Astrocyte of the hippocampus (primary cell): Measurements from ENCODE around the gene SELENOI.
"Not testable (repeated sequence)": the region's sequence is repeated elsewhere in the genome, so short reads cannot be mapped to it uniquely, and the experiment has no call there.

Experiments
- DNase-seq: peaks from one replicate; pipeline ENCODE4 v3.0.0; 2011; ENCODE audit warnings: low read depth, low spot score

SELENOI gene, protein sequence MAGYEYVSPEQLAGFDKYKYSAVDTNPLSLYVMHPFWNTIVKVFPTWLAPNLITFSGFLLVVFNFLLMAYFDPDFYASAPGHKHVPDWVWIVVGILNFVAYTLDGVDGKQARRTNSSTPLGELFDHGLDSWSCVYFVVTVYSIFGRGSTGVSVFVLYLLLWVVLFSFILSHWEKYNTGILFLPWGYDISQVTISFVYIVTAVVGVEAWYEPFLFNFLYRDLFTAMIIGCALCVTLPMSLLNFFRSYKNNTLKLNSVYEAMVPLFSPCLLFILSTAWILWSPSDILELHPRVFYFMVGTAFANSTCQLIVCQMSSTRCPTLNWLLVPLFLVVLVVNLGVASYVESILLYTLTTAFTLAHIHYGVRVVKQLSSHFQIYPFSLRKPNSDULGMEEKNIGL

DNA sequence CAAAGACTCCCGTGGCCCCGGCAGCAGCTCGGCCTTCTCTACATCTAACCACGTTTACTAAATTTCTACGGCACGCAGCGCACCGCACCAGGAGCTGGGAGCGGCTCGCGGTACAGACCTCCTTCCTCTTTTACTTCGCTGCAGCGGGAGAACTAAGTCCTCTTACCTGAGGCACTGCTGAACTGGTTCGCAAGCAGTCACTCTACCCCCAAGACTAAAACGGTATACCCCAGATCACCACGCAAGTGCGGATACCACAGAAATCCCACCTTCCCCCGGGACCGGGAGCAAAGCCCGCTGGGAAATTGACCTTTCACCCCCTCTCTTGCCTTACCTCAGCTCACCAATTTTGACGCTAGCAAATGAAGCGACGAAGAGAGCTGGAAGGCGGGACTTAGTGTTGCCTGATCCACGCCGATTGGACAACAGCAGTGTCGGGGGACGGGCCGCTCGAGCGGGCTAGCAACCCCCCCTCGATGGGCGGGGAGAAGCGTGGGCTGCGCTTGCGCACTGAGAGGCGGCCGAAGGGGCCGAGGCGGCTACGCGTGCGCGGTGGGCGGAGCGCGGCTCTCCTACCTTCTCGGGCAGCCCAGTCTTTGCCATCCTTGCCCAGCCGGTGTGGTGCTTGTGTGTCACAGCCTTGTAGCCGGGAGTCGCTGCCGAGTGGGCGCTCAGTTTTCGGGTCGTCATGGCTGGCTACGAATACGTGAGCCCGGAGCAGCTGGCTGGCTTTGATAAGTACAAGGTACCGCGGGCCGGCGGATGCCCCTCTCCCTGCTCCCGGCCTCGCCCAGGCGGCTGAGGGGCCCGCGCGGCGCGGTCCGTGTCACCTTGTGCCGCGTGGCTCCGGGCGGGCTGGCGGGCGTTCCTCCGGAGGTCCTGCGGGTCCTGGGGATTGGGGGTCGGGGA, at the start of gene SELENOI:
Gene SELENOI (plus strand): TSS at position 599 of the 909 bp plus-strand sequence. CDS start 90 bp downstream, at position 689.
- DNase-seq = peak; percentile 100

DNA sequence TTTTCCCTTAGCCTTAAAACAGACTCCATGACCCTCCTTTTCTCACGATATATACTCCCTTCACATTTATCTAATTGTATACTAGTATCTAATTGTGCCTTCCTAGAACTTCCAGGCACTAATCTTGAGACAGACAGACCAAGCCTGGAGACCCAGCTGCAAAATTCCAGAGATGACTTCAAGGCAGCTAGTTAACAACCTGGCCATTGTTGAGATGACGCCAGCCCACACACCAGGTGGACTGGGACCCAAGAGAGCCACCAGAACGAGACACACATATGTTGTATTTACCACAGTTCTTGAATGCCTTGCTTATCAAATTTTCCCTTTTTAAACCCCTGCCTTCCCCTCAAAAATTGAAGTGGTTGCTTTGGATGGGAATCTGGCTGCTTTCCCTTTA, 48.9 kb upstream of the SELENOI start:
- no peak for DNase-seq

DNA sequence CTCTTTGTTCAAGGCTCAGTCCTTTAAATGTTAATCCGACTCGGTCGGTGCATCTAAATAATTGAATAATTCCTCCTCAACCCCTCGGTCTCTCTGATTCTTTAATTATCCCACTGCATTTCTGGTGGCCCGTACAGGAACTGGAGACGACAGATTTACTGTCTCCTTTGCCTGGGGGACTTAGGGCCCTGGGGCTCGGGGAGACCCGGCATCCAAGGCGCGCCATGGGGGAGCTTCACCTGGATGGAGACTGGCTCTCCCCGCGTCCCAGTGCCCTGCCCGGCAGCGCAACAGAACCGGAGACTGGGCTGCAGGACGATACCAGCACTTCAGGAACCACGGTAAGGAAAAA, 47.7 kb upstream of the SELENOI start:
- no peak for DNase-seq

DNA sequence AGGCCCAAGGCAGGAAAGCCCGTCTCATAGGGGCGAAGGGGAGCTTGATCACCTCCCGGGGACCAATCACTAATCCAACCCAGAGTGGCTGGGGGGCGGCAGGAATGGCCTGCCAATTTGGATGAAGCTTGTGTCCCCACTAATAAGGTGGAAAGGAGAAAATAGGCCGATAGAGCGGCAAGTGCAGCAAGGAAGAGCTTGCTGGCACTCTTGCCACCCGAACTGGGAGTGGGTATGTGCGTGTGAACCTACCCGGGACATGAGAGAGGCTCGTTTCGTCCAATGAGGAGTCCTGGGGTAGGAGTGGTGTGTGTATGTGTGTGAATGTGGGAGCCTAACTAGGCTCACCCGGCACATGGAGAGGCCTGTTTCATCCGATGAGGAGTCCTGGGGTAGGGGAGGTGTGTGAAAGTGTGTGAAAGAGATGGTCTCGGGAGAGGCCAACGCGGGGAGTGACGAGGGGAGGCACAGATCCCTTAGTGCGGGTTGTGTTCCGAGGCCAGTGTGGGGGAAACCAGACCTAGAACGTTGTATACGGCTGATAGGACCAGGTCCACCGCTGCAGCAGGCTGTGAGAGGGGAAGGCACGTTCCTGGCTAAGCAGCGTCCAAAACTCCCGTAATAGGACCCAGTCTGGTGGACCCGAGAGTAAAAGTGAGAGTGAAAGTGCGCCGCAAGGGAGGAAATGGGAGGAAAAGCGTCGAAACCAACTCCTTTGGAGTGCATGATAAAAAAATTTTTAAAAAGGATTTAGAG, 47.1 kb upstream of the SELENOI start:
- peak; percentile 60 for DNase-seq

DNA sequence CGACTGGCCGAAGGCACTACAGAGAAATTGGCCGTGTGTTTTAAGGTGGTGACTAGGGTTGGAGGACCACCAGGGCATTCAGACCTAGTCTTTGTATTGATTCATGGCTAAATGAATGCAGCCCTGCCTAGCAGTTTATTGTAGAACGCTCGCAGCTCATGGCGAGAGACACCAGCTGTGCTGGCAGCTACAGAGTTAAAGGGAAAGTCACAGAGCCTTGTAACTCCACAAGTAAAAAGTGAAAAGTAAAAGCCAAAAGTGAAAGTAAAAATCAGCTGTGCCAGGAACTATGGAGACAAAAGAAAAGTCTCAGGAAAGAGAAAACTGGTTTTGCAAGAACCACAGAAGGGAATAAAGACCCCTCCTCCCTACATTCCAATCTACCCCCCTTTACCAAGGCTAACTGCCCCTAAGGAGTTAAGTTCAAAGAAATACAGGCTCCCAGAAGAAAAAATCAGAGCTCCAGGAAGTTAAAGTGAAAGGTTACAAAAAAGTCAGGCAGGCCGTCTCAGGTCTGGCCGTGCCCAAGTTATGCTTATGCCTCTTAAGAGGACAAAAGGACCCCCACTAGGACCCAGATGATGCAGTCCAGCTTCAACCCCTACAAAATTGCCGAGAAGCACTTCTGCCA, 46.4 kb upstream of the SELENOI start:
- peak; percentile 75 for DNase-seq

DNA sequence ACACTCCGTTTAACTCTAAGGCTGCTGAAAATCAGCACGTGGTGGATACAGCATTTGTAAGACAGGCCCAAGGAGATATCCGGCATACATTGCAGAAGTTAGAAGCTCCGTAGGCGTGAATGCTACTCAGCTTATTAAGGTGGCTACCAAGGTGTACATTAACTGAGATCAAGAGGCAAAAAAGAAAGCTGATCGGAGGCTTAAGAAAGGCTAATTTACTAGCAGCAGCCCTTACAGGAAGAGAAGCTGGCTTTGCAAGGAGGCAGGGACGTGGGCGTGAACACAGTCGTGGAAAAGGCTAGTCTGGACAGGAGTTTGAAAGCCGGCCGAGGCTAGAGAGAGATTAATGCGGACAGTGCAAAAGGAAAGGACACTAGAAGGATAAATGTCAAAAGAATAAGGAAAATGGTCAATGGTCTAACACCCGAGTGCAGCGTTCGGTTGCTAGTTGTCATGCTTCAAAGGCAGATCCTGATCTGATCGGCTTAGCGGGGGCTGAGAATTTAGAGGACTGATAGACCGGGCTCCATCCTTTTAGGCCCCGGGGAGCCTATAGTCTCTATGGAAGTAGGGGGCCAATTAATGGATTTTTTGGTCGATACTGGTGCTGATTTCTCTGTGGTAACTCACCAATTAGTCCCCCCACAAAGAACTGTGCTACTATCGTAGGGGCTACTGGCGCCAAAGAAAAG, 45.6 kb upstream of the SELENOI start:
- DNase-seq = peak; percentile 53

DNA sequence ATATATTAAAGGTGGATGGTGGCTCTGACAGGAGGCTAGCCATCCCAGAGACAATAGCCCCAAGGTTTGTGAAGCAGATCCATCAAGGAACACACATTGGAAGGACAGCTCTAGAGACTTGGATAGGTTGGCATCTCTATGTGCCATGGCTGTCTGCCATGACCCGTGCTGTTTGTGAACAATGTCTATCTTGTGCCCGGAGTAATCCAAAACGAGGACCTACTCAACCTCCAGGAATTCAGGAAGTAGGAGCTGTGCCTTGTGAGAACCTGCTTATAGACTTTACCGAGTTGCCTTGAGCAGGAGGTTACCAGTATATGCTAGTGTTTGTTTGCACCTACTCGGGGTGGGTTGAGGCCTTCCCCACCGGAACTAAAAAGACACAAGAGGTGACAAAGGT, 43.1 kb upstream of the SELENOI start:
- DNase-seq = no peak

DNA sequence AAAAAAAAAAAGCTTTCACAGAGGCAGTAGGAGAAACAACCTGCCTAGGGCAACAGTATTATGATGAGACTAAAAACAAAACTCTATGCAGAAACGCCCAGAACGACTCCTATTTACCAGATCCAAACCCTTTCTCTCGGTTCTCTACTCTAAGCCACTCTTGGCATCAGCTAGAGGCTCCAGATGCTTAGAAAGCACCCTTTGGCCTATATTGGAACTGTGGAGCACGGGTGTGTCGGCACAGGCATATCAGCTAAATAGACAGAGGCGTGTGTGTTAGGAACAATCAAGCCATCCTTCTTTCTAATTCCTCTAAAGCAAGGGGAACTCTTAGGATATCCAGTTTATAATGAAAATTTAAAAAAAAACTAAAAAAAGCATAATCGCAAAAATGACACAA, 40.8 kb upstream of the SELENOI start:
- DNase-seq = not testable (repeated sequence)

DNA sequence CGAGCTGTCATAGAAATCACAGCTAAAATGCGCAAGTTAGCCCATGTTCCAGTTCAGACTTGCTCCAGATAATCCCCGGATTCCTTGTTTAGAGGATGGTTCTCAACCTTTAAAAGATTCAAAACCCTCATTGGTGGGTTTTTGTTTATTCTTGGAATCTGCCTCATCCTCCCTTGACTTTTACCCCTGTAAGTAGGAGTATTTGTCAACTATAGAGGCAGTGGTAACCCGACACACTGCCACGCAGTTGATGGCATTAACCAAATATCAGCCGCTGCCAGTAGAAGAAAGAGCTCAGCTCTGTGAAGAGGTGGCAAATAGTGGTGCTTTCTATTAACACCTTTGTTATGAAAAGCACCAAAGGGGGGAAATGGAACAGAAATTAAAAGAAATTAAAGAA, 40.4 kb upstream of the SELENOI start:
- no peak for DNase-seq

DNA sequence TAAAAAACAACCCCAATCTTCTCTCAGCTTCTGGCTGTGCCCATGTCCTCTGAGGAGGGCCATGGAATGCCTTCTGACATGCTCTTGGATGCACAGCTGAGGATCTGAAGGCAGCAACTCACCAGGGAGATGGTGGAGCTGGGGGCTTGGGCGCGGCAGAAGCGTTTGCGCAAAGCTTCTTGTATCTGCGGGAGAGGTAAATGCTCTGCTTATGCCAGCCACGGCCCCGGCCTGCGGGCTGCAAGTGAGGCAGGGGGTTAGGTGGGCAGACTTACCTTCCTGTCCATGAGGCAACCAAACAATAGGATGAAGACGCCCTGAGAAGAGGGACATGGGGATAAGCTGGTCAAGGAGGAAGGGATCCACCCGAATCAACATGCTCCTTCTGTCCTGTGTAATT, 36.0 kb upstream of the SELENOI start:
- DNase-seq = no peak

DNA sequence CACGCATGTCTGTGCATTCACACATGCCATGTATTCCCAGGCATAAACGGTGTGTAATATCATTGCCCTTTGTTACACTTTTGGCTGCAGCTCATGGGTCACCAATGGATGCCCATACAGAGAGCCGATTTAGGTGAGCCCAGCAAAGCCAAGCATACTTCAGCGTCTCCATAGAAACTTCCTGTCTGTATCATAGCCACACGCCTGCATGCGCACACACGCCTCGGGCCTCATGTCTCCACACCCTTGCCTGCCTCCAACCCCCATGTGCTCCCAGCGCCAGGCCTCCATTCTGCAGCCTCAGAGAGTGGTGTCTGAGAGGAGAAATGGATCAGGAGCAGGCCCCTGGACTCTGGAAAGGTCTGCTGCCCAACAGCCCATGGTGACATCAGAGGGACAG, 33.5 kb upstream of the SELENOI start:
- DNase-seq = no peak

DNA sequence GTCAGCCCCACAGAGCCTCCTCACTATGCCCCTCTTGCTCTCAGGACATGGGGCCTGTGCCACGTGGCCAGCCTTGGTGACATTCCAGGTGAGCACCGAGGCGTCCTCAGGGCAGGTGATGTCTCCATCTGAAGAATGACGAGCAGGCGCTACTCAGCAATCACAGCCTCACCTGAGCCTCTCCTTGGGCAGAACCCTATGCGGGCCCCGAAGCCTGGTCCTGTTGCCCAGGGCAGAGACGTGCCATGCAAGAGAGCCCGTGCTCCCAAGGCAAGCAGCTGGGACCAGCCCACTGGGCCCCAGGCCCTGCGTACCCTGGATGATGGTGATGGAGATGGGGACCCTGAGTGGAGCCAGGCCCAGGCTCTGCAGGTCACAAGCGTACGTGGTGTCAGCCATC, 32.5 kb upstream of the SELENOI start:
- no peak for DNase-seq

DNA sequence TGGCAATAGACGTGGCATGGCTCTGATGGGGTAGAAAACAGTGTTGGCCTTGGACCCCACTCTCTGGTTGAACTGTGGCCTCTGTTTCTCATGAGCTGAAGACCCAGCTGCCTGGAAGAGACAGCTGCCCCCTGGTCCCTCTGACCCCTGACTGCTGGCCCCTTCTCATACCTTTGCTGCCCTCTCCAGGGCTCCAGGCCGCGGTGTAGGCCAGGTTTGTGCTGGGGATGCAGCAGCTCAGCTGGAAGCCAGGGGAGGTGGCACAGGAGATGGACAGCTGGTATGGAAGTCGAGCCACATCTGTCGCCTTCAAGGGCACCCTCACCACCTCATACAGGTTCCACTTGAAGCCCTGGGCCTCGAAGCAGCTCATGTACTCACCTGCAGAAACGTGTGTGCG, 31.7 kb upstream of the SELENOI start:
- no peak for DNase-seq

DNA sequence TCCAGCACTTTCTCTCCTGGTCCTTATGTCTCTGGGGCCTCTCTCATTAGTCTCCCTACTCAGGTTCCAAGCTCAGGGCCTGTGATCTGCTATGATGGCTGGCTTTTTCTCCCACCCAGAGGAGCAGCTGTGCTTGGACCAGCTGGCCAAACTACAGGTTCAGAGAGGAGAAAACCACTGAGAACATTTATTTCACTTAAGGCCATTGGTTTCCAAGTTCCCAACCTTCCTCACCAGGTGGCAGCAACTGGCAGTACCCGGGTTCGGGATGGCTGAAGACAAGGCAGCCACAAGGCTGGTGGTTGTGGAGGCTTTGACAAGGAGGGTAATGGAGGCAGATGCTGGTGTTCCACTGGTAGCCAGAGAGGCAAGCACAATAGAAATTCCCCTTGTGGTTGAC, 29.9 kb upstream of the SELENOI start:
- DNase-seq = peak; percentile 21

DNA sequence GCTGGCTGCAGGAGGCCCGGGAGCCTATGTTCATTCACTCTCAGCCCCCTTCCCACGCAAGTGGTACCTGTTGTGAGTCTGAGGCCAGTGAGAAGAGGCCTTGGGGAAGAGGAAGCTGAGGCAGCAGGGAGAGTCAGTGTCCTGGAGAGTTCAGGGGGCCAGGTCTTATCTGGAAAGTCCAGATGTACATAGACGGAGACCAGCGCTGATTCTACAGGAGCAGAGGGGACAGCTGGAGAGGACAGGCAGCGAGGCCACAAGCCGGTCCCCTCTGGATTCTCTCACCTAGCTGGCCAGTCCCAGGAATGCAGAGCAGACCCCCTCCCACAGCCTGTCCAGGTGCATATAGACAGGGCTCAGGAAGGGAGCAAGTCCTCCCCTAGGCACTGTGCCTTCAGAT, 29.1 kb upstream of the SELENOI start:
- DNase-seq = no peak

DNA sequence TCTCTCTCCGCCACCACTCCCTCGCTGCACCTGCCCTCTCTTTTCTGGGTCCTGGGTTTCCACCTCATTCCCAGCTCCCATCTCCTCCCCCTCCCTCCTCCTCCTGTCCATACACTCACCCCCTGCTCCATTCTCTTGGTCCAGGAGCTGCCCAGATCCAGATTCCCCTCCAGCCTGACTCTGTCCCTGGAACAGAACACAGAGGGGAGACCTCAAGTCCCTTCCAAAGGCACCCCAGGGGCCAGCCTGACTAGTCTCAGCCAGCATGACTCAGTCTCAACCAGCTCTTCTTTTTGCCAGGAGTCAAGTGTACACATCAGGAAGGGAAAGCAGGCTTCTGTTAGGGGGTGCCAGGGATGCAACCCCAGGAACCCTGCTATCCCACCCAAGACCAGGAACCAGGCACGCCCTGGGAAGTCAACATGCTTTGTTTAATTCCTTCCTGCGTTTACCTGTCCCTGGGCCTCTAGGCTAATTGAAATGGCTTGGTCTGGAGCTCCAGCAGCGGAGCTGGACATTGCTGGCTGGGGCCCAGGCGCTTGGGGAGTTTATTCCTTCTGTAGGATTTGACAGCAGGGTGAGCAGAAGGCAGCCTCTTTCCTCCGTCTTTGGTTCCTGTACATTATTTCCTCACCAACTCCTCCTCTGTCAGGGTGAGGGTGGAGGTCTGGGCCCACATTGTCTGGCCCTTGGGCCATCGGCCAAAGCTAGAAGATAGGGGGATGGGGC, 28.4 kb upstream of the SELENOI start:
- DNase-seq = no peak

DNA sequence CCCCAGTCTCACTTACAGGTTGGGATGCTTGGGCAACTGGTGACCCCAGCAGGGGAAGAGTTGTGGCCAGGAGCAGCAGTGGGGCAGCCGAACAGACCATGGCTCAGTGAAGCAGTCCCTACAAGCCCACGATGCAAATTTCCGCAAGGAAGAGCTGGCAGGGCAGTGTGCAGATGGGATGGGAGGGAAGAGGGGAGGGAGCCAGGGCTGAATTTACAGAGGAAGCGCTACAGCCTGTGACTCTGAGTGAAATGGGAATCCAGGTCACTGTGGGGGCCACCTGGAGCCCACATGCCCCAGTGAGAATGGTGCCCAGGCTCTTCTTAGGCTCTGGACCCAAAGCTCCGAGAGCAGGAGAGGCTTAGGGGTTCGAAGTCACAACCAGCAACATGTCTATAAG, 27.0 kb upstream of the SELENOI start:
- DNase-seq = no peak

DNA sequence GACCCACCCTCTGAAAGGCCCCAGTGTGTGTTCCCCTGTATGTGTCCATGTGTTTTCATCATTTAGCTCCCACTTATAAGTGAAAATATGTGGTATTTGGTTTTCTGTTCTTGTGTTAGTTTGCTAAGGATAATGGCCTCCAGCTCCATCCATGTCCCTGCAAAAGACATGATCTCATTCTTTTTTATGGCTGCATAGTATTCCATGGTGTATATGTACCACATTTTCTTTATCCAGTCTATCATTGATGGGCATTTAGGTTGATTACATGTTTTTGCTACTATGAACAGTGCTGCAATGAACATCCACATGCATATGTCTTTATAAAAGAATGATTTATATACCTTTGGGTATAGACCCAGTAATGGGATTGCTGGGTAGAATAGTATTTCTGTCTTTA, 21.5 kb upstream of the SELENOI start:
- not testable (repeated sequence) for DNase-seq

DNA sequence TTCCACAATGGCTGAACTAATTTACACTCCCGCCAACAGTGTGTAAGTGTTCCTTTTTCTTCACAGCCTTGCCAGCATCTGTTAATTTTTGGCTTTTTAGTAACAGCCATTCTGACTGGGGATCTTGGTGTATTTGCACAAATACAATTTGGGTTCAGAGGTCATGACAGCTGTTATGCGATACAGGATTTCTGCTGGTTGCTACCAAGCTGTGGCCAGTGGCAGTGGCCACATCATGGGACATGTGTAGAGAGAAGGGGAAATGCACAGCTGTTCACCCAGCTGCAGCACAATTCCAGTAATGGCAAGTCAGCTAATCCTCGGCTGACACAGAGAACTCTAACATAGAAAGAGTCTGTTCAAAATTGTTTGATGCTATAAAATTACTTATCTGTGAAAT, 21.0 kb upstream of the SELENOI start:
- no peak for DNase-seq

DNA sequence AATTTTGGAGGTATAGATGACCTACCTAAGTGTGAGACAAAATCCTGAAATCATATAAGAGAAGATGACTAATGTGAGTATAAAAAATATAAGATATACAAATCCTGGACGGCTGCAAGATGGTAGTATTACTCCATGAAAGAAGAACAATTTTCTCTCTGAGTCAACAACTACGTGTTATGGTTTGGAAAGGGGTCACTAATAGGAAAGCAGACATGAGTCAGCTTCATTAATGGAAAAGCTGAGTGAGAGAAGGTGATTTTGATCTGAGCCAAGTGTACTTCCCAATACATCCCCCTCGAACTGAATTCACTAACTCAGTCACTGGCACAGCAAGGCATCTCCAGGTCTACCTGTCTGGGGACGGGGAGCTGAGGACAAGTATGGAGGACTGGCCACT, 20.1 kb upstream of the SELENOI start:
- DNase-seq = peak; percentile 40
